ENCODE data around the gene RBPJL. TPM values are rescaled to one million over a fixed set of nuclear protein-coding genes. Genes with fewer than 3 reads are reported as not detected.
A peak's percentile ranks its signal among the peaks of the same experiment; 100 is the strongest.

The RBPJL gene
- total RNA-seq, 1 donor from 2014 or later, result not detected

DNA sequence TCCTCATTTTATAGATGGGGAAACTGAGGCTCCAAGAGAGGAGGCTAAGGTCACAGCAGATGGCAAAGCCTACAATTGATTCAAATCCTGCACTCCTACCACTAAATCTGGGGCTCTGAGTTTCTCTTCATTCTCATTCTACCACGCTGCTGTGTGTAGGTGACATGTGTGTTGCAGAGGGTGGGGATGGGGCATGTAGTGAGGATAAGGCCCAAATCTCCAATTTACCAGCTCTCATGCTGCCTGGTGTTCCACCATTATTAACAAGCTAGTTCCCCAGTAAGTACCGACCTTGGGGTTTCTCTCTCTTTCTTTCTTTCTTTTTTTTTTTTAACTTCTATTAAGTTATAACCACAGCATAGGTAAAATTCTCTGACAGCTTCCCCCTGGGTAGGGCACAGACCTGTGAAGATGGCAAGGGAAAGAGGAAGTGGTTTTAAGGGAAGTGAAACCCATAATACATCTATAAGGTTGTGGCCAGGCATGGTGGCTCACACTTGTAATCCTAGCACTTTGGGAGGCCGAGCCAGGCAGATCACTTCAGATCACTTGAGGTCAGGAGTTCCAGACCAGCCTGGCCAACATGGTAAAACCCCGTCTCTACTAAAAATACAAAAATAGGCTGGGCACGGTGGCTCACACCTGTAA lies 14.4 kb downstream of the RBPJL start:
- ChIA-PET POLR2A (interaction anchor here (0.9 to 2.9 kb wide), 6 partner anchors 9 to 449 kb away, joined by 3 to 19 read pairs (median 4); partner anchors contain the start of gene SYS1), CTCF (interaction anchor here (1.0 to 5.2 kb wide), 10 partner anchors 9 to 450 kb away, joined by 3 to 49 read pairs (median 5); partner anchors contain the start of gene SYS1)
- no peaks in the 10 kb centered on the region for H3K9me3 Mint-ChIP-seq
- intact Hi-C loops (cut with micrococcal nuclease), result loop anchor here (1.0 kb wide), 1 partner anchor 42 kb away; the partner anchor contains the start of gene SYS1
- peaks cover 37% of the 10 kb centered on the region for H3K4me1 Mint-ChIP-seq
- no peaks in the 10 kb centered on the region for H3K36me3 Mint-ChIP-seq (ENCODE audit: low read depth)
- ATAC-seq (ENCODE audit: low read depth) (peak; percentile 93), DNase-seq (no peak)
- TF ChIP-seq CTCF (IDR thresholded peaks at IDR 0.05), result no peak
- peak overlapping the region; percentile 46 for H3K27ac Mint-ChIP-seq
- peak overlapping the region; percentile 32 for H3K4me3 Mint-ChIP-seq
- H3K27me3 Mint-ChIP-seq, result peaks cover 4% of the 10 kb centered on the region

DNA sequence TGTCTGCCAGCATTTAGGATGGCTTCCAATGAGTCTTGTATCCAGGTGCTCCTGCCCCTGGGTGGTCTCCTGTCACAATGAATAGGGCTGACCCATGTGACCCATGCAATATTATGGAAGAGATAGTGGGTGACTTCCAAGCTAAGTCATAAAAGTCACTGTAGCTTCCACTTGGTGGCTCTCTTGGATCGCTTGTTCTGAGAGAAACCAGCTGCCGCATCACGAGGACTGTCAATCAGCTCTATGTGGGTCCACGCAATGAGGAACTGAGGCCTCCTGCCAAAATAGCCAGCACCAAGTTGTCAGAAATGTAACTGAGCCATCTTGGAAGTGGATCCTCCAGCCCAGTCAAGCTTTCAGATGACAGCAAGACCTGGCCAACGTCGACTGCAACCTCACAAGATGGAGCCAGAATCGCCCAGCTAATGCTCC lies 16.3 kb downstream of the RBPJL start:
- H3K4me3 Mint-ChIP-seq, result no peak overlapping the region
- H3K27me3 Mint-ChIP-seq, result no peaks in the 10 kb centered on the region
- no peaks in the 10 kb centered on the region for H3K9me3 Mint-ChIP-seq
- no peak for TF ChIP-seq CTCF (IDR thresholded peaks at IDR 0.05)
- peaks cover 37% of the 10 kb centered on the region for H3K4me1 Mint-ChIP-seq
- peak; percentile 19 for ATAC-seq (ENCODE audit: low read depth)
- intact Hi-C loops (cut with micrococcal nuclease), result loop anchor here (1.0 kb wide), 2 partner anchors 164 to 448 kb away; no protein-coding TSS in a partner anchor
- DNase-seq, result no peak
- CTCF ChIA-PET, result interaction anchor here (0.8 to 2.3 kb wide), 10 partner anchors 11 to 448 kb away, joined by 3 to 33 read pairs (median 6); partner anchors contain the start of genes PIGT and SYS1
- H3K27ac Mint-ChIP-seq, result no peak overlapping the region
- H3K36me3 Mint-ChIP-seq (ENCODE audit: low read depth), result no peaks in the 10 kb centered on the region
- POLR2A ChIA-PET, result interaction anchor here (0.6 to 1.2 kb wide), 2 partner anchors 41 to 42 kb away, joined by 4 read pairs; no protein-coding TSS in a partner anchor

DNA sequence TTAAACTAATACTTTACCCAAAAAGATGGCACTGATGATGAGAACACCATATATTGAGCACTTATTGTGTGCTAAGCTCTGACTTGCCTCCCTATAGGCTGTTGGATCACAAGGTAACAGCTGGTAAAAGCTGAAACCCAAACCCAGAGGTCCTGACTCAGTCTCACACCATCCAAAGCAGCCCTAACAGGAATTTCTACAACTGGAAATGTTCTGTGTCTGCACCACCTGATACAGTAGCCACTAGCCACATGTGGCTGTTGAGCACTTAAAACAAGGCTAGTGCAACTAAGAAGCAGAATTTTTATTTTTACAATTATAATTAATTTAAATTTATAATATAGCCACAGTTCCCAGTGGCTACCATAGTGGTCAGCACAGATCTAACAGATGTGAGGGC lies 17.1 kb downstream of the RBPJL start:
- no peaks in the 10 kb centered on the region for H3K9me3 Mint-ChIP-seq
- no peak for TF ChIP-seq CTCF (IDR thresholded peaks at IDR 0.05)
- POLR2A ChIA-PET, result interaction anchor here (1.2 kb wide), 1 partner anchor 40 kb away, joined by 4 read pairs; no protein-coding TSS in a partner anchor
- CTCF ChIA-PET, result interaction anchor here (0.8 to 2.3 kb wide), 7 partner anchors 12 to 447 kb away, joined by 3 to 33 read pairs (median 6); partner anchors contain the start of gene PIGT
- H3K4me1 Mint-ChIP-seq, result peaks cover 30% of the 10 kb centered on the region
- no peak for ATAC-seq (ENCODE audit: low read depth)
- H3K27me3 Mint-ChIP-seq, result no peaks in the 10 kb centered on the region
- H3K36me3 Mint-ChIP-seq (ENCODE audit: low read depth), result no peaks in the 10 kb centered on the region
- no peak for DNase-seq
- H3K4me3 Mint-ChIP-seq, result no peak overlapping the region
- H3K27ac Mint-ChIP-seq, result no peak overlapping the region
- intact Hi-C loops (cut with micrococcal nuclease), result loop anchor here (1.0 kb wide), 2 partner anchors 164 to 448 kb away; no protein-coding TSS in a partner anchor

DNA sequence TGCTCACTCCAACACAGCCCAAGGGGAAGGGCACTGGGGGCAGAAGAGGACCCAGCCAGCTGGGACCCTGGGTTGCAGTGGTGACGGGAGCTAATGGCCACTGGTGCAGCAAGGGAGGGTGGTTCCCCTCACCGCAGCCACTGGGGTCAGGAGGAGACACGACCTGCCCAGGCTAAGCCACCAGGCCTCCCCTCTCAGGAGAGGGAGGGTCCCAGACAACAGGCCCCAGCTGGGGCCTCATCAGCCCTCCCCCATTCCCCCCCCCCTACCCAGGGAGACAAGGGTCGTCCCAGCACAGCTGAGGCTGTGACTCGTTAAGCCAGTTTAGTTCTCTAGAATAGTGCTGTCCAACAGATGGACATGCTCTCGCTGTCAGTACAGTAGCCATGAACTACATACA lies 18.7 kb downstream of the RBPJL start:
- Mint-ChIP-seq H3K4me1 (peaks cover 17% of the 10 kb centered on the region), H3K36me3 (ENCODE audit: low read depth) (no peaks in the 10 kb centered on the region), H3K27ac (no peak overlapping the region), H3K27me3 (no peaks in the 10 kb centered on the region), H3K9me3 (no peaks in the 10 kb centered on the region), H3K4me3 (no peak overlapping the region)
- ChIA-PET CTCF (interaction anchor here (1.1 to 2.3 kb wide), 2 partner anchors 35 to 112 kb away, joined by 3 to 5 read pairs; no protein-coding TSS in a partner anchor), POLR2A (no interaction called here)
- no peak for DNase-seq
- ATAC-seq (ENCODE audit: low read depth), result no peak
- intact Hi-C loops (cut with micrococcal nuclease), result no loop called here
- TF ChIP-seq CTCF (IDR thresholded peaks at IDR 0.05), result no peak

DNA sequence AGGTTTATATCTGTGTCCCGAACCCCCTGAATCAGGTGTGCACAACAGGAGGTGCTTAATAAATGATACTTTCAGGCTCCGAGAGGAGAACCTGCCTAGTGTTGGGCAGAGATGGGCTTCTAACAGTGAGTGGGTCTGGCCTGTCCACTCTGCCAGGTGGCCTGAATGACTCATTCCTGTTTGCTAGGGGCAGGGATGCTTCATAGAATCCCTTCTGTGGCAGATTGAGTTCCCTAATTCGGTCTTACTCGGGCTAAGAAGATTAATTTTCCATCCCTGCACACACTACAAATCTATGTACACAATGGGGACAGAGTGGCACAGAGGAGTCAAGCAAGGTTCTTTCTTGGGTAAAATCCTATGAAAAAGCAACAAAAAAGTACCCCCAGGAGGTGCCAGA lies 21.8 kb downstream of the RBPJL start:
- CTCF ChIA-PET, result no interaction called here
- H3K36me3 Mint-ChIP-seq (ENCODE audit: low read depth), result no peaks in the 10 kb centered on the region

More for the DNA sequence above, 21.8 kb downstream of the RBPJL start:
- intact Hi-C loops (cut with micrococcal nuclease), result no loop called here
- no peaks in the 10 kb centered on the region for H3K4me1 Mint-ChIP-seq
- no peak overlapping the region for H3K27ac Mint-ChIP-seq
- POLR2A ChIA-PET, result no interaction called here
- no peak for TF ChIP-seq CTCF (IDR thresholded peaks at IDR 0.05)
- no peak overlapping the region for H3K4me3 Mint-ChIP-seq
- H3K27me3 Mint-ChIP-seq, result no peaks in the 10 kb centered on the region
- H3K9me3 Mint-ChIP-seq, result no peaks in the 10 kb centered on the region
- DNase-seq, result no peak
- ATAC-seq (ENCODE audit: low read depth), result no peak

Data from activated B cell treated with CpG ODN at 0.5 μM for 24 hours (primary cell).